ENCODE results near the gene ABCD2.
"Not testable (repeated sequence)": the region's sequence is repeated elsewhere in the genome, so short reads cannot be mapped to it uniquely, and the experiment has no call there.

ABCD2 gene

DNA sequence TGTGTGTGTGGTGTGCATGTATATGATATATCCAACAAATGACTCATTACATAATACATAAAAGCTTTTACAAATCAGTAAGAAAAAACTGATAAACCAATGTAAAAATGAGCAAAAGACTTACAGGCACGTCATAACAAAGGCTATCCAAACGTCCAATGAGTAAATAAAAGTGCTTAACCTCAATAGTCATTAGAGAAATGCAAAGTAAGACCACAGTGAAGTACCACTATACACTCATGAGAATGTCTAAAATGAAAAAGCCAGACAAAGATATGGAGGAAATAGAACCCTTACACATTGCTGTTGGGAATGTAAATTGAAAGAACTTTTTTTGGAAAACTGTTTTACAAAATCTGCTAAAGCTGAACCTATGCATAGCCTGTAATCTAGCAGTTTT, 7.8 kb downstream of the ABCD2 start:
- no peak for DNase-seq

DNA sequence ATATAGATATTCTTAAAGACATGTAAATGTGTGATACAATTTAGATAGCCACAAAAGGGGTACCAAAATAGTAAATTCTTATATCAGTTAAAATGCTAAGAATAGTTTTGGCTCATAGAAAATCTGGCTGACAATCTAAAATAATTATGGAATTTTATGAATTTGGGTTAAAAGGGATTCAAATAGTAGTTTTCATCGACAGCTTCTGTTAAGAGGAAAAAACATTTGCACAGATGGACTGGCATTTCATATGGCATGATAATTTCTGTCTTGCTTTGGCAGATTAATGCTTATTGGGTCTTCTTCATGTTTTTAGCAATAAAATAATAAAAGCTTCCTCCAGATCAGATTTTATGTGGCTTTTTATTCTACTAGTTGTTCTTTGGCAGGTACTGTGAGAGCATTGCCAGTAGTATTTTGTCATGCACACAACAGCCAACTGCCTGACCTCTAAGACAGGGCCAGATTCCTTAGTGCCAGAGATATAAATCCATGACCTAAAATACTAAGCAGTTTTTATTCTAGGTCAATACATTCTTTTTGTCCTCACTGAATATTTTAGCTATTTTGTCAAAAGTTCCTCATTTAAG, 9.1 kb downstream of the ABCD2 start:
- no peak for DNase-seq

DNA sequence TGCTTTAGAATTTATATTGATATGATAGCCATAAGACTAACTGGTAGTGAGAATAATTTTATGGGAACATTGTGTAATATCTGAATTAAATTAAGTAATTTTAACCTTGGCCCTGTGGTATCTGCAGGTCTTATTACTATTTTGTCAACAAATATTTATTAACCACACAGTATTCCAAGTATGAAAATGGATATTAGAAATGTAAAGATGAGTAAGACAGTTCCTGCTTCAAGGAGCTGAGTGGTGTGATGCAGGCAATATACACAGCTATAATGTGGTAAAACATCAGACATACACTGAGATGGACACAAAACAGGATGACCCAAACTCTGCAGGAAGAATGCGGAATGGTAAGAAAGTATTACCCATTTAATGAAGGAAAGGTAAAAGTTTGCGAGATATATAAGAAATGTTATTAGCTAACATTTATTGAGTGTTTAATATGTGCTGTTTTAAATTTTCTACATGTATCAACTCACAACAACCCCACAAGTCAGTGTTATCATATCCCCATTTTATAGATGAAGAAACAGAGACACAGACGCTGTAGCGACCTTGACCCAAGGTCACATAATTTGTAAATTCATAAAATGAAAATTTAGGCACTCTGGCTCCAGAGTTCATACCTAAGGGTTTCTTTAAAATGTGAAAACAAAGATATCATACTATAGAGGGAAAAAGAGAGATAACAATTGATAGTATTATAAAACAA, 12.7 kb downstream of the ABCD2 start:
- no peak for DNase-seq

DNA sequence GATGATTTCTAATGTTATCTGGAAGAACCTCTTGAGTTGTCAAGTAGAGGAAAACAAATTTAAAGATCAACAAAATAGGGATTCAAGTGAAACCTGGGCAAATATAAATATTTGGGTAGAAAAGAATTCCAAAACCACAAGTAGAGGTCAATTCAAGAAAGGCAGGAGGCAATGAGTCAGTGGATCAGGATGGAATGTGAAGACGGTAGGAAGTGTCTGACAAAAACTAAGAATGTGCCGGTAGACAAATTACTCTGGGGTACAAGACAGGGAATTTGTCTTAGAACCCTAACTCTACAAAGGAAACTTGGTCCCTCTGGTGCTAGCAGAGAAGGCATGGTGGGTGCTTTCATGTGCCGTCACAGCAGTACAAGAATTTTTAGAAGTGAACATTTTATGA, 13.6 kb downstream of the ABCD2 start:
- no peak for DNase-seq

DNA sequence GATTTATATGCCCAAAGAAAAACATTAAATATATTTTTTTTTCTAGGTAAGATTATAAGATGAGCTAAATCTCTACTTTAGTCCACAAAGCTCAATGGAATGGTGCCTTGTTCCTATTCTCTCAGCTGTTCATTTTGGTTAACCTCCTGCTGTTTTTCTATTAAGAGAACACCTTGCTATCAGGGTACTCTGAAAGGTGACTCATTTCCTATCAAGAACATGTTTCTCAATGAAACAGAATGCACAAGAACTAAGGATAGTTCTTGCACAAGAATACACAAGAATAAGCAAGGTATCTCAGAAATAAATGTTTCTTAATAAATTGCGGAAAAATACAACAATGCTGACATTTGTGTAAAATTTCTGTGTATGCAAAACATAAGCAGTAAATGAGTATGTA, 14.1 kb downstream of the ABCD2 start:
- no peak for DNase-seq

DNA sequence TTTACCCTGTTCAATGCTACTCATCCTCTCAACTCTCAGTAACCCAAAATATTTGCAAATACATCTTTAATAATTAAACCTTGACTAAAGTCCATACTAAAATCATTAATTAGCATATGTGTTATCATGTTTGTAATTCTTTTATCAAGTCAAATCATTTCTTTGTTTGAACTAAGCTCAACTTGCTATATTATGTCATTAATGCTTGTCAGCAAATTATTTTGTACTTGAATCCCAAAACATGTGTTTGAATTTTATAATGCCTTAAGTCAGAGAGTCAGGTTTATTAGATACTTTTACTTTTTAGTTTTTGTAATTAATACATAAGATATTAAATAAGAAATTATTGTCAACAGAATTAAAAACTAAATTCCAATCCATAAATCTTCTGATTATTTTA, 16.5 kb downstream of the ABCD2 start:
- DNase-seq = no peak

DNA sequence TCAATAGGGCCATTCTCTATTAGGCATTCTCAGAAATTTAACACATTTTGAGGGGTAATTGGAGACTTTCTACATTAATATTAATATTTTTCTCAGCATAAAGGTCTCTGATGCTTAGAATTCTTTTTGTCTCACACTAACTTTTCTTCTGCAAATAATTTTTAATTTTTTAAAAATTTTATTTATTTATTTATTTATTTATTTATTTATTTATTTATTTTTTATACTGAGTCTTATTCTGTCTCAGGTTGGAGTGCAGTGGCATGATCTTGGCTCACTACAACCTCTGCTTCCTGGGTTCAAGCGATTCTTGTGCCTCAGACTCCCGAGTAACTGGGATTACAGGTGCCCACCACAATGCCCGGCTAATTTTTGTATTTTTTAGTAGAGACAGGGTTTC, 17.7 kb downstream of the ABCD2 start:
- not testable (repeated sequence) for DNase-seq

DNA sequence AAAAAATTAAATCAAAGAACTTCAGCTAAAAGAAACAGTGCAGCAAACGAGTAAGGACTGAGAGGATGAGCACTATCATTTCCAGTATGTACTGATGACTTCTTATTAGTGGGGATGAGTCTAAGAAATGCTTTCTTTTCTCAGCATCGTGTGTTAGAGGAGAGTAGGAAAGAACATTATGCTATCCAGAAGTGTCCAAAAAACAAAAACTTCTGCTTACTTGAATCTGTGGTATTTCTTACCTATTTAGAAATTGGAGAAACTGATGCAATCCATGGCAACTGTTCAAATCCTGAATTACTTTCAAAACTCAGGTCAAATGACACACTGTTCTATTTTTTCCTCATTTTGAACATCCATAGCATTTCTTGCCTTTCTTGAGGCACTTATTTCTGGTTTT, 23.7 kb downstream of the ABCD2 start:
- no peak for DNase-seq

DNA sequence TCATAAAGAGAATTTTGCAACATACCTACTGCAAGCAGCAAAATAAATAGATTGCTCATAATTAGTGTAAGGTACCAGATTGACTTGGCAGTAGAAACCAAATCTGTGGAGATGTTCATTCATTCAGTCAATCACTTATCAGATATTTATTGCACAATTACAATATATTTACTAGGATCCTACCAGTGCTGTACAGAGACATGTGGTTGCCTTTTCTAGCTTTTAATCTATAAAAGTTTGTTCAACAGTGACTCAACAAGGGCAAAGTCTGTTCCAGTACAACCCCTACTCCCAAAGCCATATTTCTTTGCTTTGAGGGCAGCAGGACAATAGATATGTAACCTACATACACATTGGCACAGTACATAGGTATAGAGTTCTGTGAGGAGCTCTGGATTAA, 27.3 kb downstream of the ABCD2 start:
- DNase-seq = no peak

DNA sequence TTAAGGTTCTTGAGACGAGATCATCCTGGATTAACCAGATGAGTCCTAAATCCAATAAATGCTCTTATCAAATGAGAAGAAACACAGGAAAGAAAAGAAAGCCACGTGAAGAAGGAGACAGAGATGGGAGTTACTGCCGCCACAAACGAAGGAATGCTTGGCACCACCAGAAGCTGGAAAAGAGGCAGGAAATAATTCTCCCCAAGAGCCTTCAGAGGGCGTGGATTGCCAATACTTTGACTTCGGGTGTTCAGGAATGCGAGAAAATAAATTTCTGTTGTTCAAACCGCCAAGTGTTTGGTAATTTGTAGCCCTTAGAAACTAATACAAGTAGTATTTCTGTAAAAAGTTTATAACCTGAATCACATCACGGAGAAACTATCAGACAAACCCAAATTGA, 31.3 kb downstream of the ABCD2 start:
- no peak for DNase-seq

DNA sequence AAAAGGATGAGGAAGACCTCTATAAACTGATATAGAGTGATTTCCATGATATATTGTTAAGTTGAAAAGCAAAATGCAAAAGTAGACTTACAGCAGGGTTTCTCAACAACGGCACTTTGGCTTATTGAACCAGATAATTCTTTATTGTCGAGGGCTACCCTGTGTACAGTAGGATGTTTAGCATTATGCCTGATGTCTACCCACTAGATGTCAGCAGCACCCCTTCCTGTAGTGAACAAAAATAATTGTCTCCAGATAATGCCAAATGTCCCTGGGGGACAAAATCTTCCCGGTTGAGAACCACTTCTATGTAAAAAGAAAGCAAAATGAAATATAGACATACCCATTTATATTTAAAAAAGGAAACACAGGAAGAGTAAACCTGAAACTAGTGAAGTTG, 32.4 kb downstream of the ABCD2 start:
- DNase-seq = peak; percentile 6

DNA sequence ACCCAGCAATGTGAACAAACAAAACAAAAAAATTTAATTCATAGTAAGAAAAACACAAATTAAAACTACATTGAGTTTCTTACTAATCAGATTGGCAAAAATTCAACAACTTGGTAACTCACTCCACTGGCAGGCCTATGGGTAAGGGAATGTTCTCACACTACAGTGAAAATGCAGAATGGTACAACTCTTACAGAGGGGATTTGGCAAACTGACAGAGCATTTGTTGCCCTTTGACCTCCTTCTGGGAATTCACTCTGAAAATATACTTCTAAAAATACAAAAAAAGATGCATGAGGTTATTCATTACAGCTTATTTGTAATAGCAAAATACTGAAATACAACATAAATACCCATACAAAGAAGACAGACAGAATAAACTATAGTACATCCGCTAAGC, 32.8 kb downstream of the ABCD2 start:
- no peak for DNase-seq

DNA sequence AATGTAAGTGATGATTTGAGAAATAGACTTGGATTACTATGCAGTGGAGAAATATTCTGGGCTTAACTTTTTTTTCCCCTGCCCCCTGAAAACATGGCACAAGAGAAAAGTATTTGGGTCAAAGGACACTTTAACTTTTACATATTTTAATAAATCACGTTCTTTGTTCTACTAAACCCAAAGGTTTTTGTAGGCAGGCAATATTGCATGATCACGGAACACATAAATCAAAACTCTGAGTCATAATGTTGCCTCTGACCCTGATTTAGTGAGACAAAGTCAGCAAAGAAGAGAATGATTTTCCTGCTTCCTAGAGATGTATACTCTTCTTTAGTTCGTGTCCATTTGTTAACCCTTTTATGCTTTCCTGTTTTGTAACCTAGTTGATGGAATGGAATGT, 38.0 kb downstream of the ABCD2 start:
- no peak for DNase-seq

DNA sequence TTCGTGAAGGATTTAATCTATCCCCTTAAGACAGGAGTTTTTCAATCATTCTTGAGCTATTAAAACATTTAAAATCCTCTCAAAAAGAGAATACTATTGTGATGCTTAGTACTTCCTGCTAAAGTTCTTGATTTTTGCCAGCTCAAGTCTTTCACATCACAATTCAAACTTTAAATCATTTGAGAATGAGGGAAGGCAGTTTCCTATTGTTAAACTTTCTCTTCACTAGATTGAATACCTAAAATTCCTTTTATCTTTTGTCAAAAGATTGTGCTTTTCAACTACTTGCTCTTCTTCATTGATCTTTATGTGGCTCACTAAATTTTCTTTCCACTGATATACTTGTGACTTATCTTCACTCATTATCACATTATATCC, 44.1 kb downstream of the ABCD2 start:
- DNase-seq = no peak

DNA sequence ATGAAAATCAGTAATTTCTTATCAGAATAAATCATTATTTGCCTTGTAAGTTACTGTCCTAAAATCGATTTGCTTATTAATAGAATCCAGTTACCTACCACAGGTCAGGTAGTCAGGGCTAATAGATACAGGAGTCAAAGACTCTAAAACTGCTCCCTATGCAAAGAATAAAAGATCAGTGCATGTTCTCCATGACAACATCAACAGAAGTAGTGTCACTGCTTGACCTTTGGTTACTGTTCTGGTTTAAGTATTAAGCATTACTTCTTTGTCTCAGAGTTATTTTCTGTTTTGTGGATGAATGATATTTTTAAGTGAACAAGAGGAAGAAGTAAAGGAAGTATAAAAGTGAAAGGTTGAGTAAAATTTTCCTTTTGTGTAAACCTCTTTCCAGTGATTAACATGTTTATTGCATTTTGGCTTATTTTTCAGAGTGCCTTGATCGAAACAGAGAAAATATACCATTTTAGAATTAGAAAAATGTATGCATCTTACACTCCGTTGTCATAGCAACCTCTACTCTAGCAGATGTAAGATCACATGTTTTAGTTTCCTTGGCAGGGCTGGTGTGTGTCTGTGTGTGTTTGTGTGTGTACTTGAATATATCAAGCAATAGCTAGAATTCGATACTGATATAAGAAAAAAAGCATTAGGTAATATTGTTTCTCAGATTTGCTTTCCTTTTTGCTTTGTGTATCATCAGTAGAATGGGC, 44.7 kb downstream of the ABCD2 start:
- no peak for DNase-seq

DNA sequence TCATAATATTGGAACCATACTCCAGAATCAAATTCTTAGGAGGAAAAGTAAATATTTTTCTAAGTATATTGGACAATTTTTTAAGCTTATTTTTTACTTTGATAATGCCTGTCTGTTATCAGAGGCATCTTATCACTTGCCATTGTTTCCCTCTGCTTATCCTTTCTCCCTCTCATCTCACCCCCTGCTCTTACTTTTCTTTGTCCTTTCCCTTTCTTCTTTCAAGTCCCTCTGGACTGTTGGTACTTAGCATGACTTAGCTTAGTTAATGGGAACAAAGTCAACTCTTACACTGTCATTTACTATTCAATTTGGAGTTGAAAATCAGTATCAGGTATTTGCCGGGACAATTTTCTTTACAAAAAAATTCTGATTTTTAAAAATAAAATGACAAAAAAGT, 45.2 kb downstream of the ABCD2 start:
- no peak for DNase-seq

DNA sequence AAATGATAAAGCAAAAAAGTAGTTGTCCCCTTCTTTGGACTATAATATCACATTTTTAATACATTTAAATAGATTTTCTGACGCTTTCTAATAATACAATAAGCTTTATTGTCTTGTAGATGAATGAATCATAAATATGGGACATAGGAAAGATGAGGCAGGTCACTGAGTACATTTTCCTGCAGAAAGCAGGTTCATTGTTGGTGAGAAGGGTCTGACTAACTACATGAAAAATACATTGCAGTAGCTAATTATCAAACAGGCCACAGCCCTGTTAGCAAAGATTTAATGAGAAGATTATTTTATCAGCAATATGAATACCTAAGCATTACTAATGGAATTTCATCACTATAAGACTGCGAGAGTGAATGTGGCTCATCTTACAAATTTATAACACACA, 45.6 kb downstream of the ABCD2 start:
- DNase-seq = no peak

DNA sequence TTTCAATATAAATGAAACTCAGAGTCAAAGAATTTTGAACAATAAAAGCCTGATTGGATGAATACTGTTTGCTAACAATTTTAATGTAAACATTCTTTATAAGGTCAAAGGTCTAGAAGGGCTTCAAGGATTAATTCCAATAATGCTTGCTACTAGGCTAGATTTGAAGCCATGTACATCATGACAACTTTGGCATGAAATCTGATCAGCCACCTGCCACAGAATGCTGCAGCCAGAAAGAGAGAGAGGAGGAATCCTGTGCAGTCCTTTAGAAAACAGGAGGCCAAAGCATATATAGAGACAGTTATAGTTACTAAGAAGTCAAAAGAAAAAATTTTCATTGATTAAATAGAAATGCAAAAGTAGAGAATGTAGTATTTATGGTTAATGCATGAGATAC, 47.1 kb downstream of the ABCD2 start:
- DNase-seq = no peak

DNA sequence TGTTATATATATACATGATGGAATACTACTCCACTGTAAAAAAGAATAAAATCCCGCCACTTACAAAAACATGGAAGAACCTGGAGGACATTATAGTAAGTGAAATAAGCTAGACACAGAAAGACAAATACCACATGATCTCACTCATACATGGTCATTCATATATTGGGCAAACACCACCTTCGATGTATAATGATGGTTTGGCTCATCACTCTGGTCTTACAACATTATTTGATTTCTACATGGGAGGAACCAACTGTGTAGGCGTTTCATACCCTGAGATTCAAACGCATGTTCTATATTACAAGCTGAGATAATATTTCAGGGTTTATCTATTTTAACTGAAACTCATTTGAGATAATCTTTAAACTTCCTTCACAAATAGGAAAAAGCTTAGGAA, 48.3 kb downstream of the ABCD2 start:
- no peak for DNase-seq

DNA sequence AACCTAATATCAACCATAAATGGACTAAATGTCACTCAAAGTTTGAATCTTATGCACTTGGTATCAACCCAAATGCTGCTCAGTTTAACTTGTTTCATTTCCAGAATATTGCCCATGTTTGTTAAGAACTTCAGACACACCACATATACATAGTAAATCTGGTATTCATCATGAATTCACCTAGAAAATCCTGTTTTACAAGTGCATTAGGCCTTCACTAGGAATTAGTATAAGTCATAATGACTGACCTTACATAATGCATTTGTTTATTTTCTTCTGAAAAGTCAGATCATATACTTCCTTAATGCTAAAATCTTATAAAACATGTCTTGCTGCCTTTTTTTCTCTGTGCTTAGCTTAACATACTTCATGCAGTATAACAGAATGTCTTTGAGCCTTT, 66.1 kb downstream of the ABCD2 start:
- no peak for DNase-seq

DNA sequence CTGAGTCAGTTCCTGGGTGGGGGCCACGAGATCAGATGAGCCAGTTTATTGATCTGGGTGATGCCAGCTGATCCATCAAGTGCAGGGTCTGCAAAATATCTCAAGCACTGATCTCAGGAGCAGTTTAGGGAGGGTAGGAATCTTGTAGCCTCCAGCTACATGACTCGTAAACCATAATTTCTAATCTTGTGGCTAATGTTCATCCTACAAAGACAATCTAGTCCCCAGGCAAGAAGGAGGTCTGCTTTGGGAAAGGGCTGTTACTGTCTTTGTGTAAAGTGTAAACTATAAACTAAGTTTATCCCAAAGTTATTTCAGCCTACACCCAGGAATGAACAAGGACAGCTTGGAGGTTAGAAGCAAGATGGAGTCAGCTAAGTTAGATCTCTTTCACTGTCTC, 75.4 kb downstream of the ABCD2 start:
- not testable (repeated sequence) for DNase-seq

DNA sequence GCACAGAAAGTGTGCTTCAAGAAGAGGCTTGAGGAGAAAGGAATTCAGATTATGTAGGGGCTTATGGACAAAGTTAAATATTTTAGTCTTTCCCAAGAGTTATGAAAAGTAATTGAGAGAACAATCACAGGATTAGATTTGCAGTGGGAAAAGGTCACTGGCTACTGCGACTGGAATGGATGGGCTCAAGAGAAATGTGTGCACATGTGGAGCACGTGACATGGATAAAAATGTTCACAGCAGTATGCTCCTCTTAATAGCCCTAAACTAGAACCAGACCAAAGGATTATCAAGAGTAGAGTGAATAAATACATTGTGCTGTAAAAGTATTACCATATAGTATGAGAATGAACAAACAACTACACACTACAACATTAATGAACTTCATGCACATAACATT, 78.1 kb downstream of the ABCD2 start:
- DNase-seq = no peak

DNA sequence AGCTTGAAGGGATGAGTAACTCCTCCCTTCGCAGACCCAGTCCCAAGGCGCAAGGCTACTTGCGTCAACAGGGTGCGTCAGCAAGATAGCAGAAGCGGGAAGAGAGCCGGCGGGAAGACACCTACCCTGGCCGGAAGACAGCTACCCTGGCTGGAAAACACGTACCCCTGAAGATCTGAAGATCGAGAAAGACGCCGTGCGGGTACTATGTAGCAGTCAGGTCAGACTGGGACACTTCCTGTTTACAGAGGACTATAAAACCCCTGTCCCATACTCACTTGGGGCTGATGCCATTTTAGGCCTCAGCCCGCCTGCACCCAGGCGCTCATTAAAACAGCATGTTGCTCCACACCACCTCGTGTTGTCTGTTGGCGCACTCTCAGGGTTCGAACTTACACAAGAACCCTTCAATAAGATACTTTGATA, 80.9 kb downstream of the ABCD2 start:
- no peak for DNase-seq

DNA sequence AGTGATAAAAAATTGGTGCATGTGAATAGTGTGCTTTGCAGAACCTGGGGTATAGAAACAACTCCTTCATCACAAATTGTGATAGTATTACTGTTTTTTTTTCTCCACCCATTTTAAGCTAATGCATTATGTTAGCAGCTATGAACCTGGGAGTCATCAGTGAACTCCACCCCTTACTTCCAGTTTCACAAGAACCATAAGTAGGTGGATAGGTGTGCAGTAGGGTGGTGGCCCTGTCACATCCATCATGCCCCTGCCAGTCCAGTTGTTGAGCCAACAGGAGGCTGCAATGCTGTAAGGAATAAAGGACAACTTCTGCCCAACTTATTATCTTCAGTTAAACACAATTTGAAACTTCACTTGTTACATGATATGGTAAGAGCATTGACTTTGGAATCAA, 85.7 kb downstream of the ABCD2 start:
- no peak for DNase-seq

DNA sequence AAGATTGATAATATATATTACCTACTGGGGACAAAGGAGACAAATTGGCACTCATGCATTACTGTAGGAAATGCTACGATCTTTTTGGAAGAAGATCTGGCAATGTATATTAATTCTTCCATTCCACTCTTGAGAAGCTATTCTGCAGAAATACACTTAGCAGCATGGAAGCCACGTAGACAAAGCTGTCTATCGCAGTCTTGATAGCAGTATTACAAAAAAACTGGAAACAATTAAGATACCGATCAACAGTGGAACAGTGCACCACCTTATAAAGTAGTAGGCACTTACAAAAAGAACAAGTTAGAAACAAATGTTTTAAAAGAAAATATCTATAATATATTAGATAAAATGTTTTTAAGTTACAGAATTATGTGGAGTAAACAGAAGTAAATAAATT, 87.2 kb downstream of the ABCD2 start:
- no peak for DNase-seq

Data from suppressor macrophage treated with lipopolysaccharide for 4 hours (primary cell).